Pons (tissue), 1 donor: ENCODE data around the gene PPIG.
"Not testable (repeated sequence)": the region's sequence is repeated elsewhere in the genome, so short reads cannot be mapped to it uniquely, and the experiment has no call there.

Source experiments
- DNase-seq: peaks from one replicate; pipeline ENCODE4 v3.0.0-alpha.2; 2016; ENCODE audit warnings: low spot score

Gene PPIG

GRCh38 chr2:169596546-169596945 lies 12.4 kb downstream of the PPIG start:
- not testable (repeated sequence) for DNase-seq

- DNase-seq = no peak
Observed at GRCh38 chr2:169598982-169599381, 14.8 kb downstream of the PPIG start.

- DNase-seq = no peak
Observed at GRCh38 chr2:169599568-169599967, 15.4 kb downstream of the PPIG start.

GRCh38 chr2:169609264-169609663 lies 25.1 kb downstream of the PPIG start:
- DNase-seq = no peak

- no peak for DNase-seq
Observed at GRCh38 chr2:169613876-169614275, 29.7 kb downstream of the PPIG start.

- not testable (repeated sequence) for DNase-seq
Observed at GRCh38 chr2:169615982-169616381, 31.8 kb downstream of the PPIG start.

GRCh38 chr2:169619946-169620345 lies 35.8 kb downstream of the PPIG start:
- no peak for DNase-seq

- DNase-seq = no peak
Observed at GRCh38 chr2:169620509-169620908, 36.4 kb downstream of the PPIG start.

GRCh38 chr2:169623235-169623634 lies 39.1 kb downstream of the PPIG start:
- no peak for DNase-seq

- no peak for DNase-seq
Observed at GRCh38 chr2:169625781-169626180, 41.6 kb downstream of the PPIG start.

- no peak for DNase-seq
Observed at GRCh38 chr2:169636440-169637097, 52.4 kb downstream of the PPIG start.

- no peak for DNase-seq
Observed at GRCh38 chr2:169637620-169638019, 53.5 kb downstream of the PPIG start.

- DNase-seq = no peak
Observed at GRCh38 chr2:169640104-169640503, 56.0 kb downstream of the PPIG start.

- no peak for DNase-seq
Observed at GRCh38 chr2:169641464-169641863, 57.3 kb downstream of the PPIG start.

GRCh38 chr2:169644173-169644572 lies 60.0 kb downstream of the PPIG start:
- DNase-seq = no peak

- no peak for DNase-seq
Observed at GRCh38 chr2:169647496-169647895, 63.3 kb downstream of the PPIG start.

GRCh38 chr2:169649278-169649677 lies 65.1 kb downstream of the PPIG start:
- no peak for DNase-seq

- DNase-seq = no peak
Observed at GRCh38 chr2:169653636-169654035, 69.5 kb downstream of the PPIG start.

- no peak for DNase-seq
Observed at GRCh38 chr2:169656164-169656563, 72.0 kb downstream of the PPIG start.

- DNase-seq = no peak
Observed at GRCh38 chr2:169658877-169659276, 74.7 kb downstream of the PPIG start.

- DNase-seq = no peak
Observed at GRCh38 chr2:169659320-169659719, 75.2 kb downstream of the PPIG start.

- no peak for DNase-seq
Observed at GRCh38 chr2:169661265-169661664, 77.1 kb downstream of the PPIG start.

GRCh38 chr2:169662744-169663143 lies 78.6 kb downstream of the PPIG start:
- no peak for DNase-seq

- DNase-seq = no peak
Observed at GRCh38 chr2:169663247-169663646, 79.1 kb downstream of the PPIG start.

- DNase-seq = no peak
Observed at GRCh38 chr2:169664600-169664977, 80.4 kb downstream of the PPIG start.
